SK-N-SH (cell line): ENCODE measurements around the gene GTF2I. TPM values are rescaled to one million over a fixed set of nuclear protein-coding genes. Genes with fewer than 3 reads are reported as not detected.

Source experiments
- CTCF ChIA-PET: fragments of 300-600, 350-600 bp; formaldehyde crosslinking; extraction: SDS; loops from one replicate; lab custom pipeline; 2021; lab: Yijun Ruan, JAX
- POLR2A ChIA-PET: fragments of 350-600 bp; sonication (Branson Sonifier 250); formaldehyde crosslinking; extraction: SDS; loops from one replicate; lab custom pipeline; 2020; ENCODE audit warnings: antibody characterized with exemption, inconsistent platforms; lab: Yijun Ruan, JAX
- DNase-seq: peaks from one replicate; pipeline ENCODE4 v3.0.0; 2012
- H2AFZ ChIP-seq: fragments of 200-600 bp; sonication (generic); 2 replicates; pipeline ENCODE4 v1.8.1; 2016; ENCODE audit warnings: antibody characterized with exemption, mild to moderate bottlenecking, low read depth
- H3F3A ChIP-seq: fragments of 200-600 bp; sonication (generic); replicated peaks from 2 replicates; pipeline ENCODE3; 2016; ENCODE audit warnings: antibody characterized with exemption, mild to moderate bottlenecking; ENCODE audit not compliant: insufficient read depth
- H3K27ac ChIP-seq, 2 experiments: fragments of 200-500 bp in 1 of 2; fragments of 200-600 bp in 1 of 2; sonication (Bioruptor generic) in 1 of 2; sonication (generic), shearing (Covaris generic) in 1 of 2; 2 replicates each; pipeline versions ENCODE4 v1.5.1 to v1.6.1; 2014 to 2016; ENCODE audit warnings: low read depth in 2 of 2, inconsistent platforms in 1 of 2, low read length in 1 of 2, mild to moderate bottlenecking in 1 of 2, mixed read lengths in 1 of 2
- H3K27me3 ChIP-seq: fragments of 200-600 bp; sonication (generic), shearing (Covaris generic); 2 replicates; pipeline ENCODE4 v1.6.1; 2016; ENCODE audit warnings: mixed run types; ENCODE audit not compliant: insufficient read depth
- H3K36me3 ChIP-seq, 2 experiments: fragments of 200-500 bp in 1 of 2; fragments of 200-600 bp in 1 of 2; sonication (Bioruptor generic) in 1 of 2; sonication (generic) in 1 of 2; replicated peaks in 1 of 2; 2 replicates each; pipeline versions ENCODE3 to v1.5.1; 2014 to 2016; ENCODE audit warnings: low read length in 1 of 2, mild to moderate bottlenecking in 1 of 2; ENCODE audit not compliant: insufficient read depth in 2 of 2, control insufficient read depth in 1 of 2
- H3K4me1 ChIP-seq, 2 experiments: fragments of 200-500 bp in 1 of 2; fragments of 200-600 bp in 1 of 2; sonication (Bioruptor generic) in 1 of 2; sonication (generic), shearing (Covaris generic) in 1 of 2; 2 replicates each; pipeline versions ENCODE4 v1.5.1 to v1.6.1; 2014 to 2016; ENCODE audit warnings: low read depth in 1 of 2, low read length in 1 of 2, mixed run types in 1 of 2; ENCODE audit not compliant: insufficient read depth in 2 of 2, control insufficient read depth in 1 of 2
- H3K4me2 ChIP-seq: fragments of 200-600 bp; sonication (generic), shearing (Covaris generic); 2 replicates; pipeline ENCODE4 v1.6.1; 2017; ENCODE audit warnings: mixed run types
- H3K4me3 ChIP-seq, 2 experiments: fragments of 200-500 bp in 1 of 2; fragments of 200-600 bp in 1 of 2; sonication (Bioruptor generic) in 1 of 2; sonication (generic), shearing (Covaris generic) in 1 of 2; 2 replicates each; pipeline versions ENCODE4 v1.5.1 to v1.8.1; 2014 to 2016; ENCODE audit warnings: low read depth in 2 of 2, inconsistent platforms in 1 of 2, low read length in 1 of 2, mild to moderate bottlenecking in 1 of 2, mixed read lengths in 1 of 2, moderate library complexity in 1 of 2
- H3K79me2 ChIP-seq: fragments of 200-600 bp; sonication (generic); 2 replicates; pipeline ENCODE4 v1.8.1; 2017; ENCODE audit warnings: mild to moderate bottlenecking; ENCODE audit not compliant: insufficient read depth
- H3K9ac ChIP-seq: fragments of 200-600 bp; sonication (generic); 2 replicates; pipeline ENCODE4 v1.6.1; 2017; ENCODE audit warnings: mixed run types
- H3K9me2 ChIP-seq: fragments of 200-600 bp; sonication (generic); 2 replicates; pipeline ENCODE4 v1.6.1; 2017; ENCODE audit warnings: mixed run types
- H3K9me3 ChIP-seq: fragments of 200-600 bp; sonication (generic); 2 replicates; pipeline ENCODE4 v1.6.1; 2017; ENCODE audit warnings: mixed run types, mild to moderate bottlenecking, moderate library complexity
- H4K20me1 ChIP-seq: fragments of 200-600 bp; sonication (generic); 2 replicates; pipeline ENCODE4 v1.6.1; 2017; ENCODE audit warnings: mild to moderate bottlenecking, mixed run types; ENCODE audit not compliant: insufficient read depth
- CHD2 ChIP-seq: fragments of 150-350 bp; IDR thresholded peaks from 2 replicates; pipeline ENCODE4 v1.6.1; 2018; ENCODE audit warnings: low read length; ENCODE audit not compliant: partially characterized antibody
- FOSL2 ChIP-seq: IDR thresholded peaks from 2 replicates; pipeline ENCODE4 v1.4.0; 2012; ENCODE audit warnings: low read depth, mild to moderate bottlenecking, moderate library complexity, borderline replicate concordance
- FOXJ3 ChIP-seq: sonication (generic); formaldehyde crosslinking; IDR thresholded peaks from 2 replicates; pipeline ENCODE4 v1.5.1; 2020; ENCODE audit warnings: mild to moderate bottlenecking, missing genetic modification reagents
- GATA2 ChIP-seq: sonication (generic); formaldehyde crosslinking; IDR thresholded peaks from 2 replicates; pipeline ENCODE4 v1.5.0; 2020; ENCODE audit warnings: mild to moderate bottlenecking, missing genetic modification reagents
- MEF2A ChIP-seq: IDR thresholded peaks from 2 replicates; pipeline ENCODE4 v1.4.0; 2012; ENCODE audit warnings: low read depth, borderline replicate concordance
- MXI1 ChIP-seq: IDR thresholded peaks from 2 replicates; pipeline ENCODE4 v1.6.1; 2012; ENCODE audit warnings: mild to moderate bottlenecking, low read depth, low read length, improper control_type of control experiment
- NFIC ChIP-seq: IDR thresholded peaks from 2 replicates; pipeline ENCODE4 v1.4.0; 2012; ENCODE audit warnings: borderline replicate concordance
- NRF1 ChIP-seq: IDR thresholded peaks from 2 replicates; pipeline ENCODE4 v1.6.1; 2012; ENCODE audit warnings: low read depth, mild to moderate bottlenecking, low read length
- RFX5 ChIP-seq: IDR thresholded peaks from 2 replicates; pipeline ENCODE4 v1.6.1; 2012; ENCODE audit warnings: mild to moderate bottlenecking, improper control_type of control experiment, low read length
- SIN3A ChIP-seq: IDR thresholded peaks from 2 replicates; pipeline ENCODE4 v1.6.1; 2012; ENCODE audit warnings: low read depth, mild to moderate bottlenecking, low read length, moderate library complexity, borderline replicate concordance
- TCF12 ChIP-seq: IDR thresholded peaks from 2 replicates; pipeline ENCODE4 v1.4.0; 2012
- WGBS: methylation state at CpG from one replicate; pipeline ENCODE4 v1.1.6; 2017; ENCODE audit warnings: low lambda C conversion rate; 5-methylcytosine and 5-hydroxymethylcytosine counted together
- polyA plus RNA-seq, 3 experiments: library from polyadenylated mRNA; depleted of rRNA; stranded (reverse); fragments of >200 nt; gene quantifications; 2 replicates each; pipeline ENCODE4 v1.2.3, GENCODE V29; 2012
- TF ChIP-seq, protein P1 (sequence below): IDR thresholded peaks from 2 replicates; pipeline ENCODE4 v1.4.0; 2012; ENCODE audit warnings: low read depth, borderline replicate concordance
- TF ChIP-seq, protein P2 (sequence below): IDR thresholded peaks from 2 replicates; pipeline ENCODE4; 2012
- TF ChIP-seq, protein P3 (sequence below): IDR thresholded peaks from 2 replicates; pipeline ENCODE4 v1.4.0; 2012; ENCODE audit warnings: low read depth
- TF ChIP-seq, protein P4 (sequence below): fragments of 150-350 bp; IDR thresholded peaks from 2 replicates; pipeline ENCODE4 v1.6.1; 2017; ENCODE audit warnings: antibody characterized with exemption, low read length, low read depth, borderline replicate concordance
- TF ChIP-seq, protein P5 (sequence below): fragments of 200-600 bp; sonication (generic); IDR thresholded peaks from 2 replicates; pipeline ENCODE4 v1.6.1; 2017; ENCODE audit warnings: antibody characterized with exemption, mild to moderate bottlenecking, moderate library complexity

Gene GTF2I
- polyA plus RNA-seq, 1 of the 3 experiments (the other 2 are of a cell fraction), result 90.5 TPM

DNA sequence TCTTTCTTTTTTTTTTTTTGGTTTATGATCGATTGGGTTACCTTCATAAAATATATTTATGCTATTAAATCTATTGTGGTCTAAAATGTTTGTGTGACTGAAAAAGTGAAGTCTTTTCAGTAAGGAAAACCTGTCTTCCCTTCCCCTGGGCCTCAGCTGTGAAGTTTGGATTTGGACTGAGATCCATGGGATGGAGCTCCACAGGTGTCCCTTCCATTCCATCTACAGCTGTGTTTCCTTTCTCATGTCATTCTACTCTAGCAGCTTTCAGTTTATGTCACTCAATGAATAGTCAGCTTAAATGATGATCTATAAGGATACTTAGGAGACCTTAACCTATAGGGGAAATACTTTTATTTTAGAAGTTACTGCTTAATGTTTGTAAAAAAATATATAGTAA, 68.3 kb downstream of the GTF2I start:
- H3K9me3 ChIP-seq, result no peaks in the 10 kb centered on the region
- no peak overlapping the region for H2AFZ ChIP-seq
- no peaks in the 10 kb centered on the region for H3K9me2 ChIP-seq
- TF ChIP-seq MXI1 (no peak), MEF2A (no peak), TCF12 (no peak), FOXJ3 (CRISPR knock-in tag) (no peak), SIN3A (no peak), GATA2 (no peak), NRF1 (no peak), CHD2 (no peak), NFIC (no peak), FOSL2 (no peak), RFX5 (no peak)
- TF ChIP-seq, protein P1, sequence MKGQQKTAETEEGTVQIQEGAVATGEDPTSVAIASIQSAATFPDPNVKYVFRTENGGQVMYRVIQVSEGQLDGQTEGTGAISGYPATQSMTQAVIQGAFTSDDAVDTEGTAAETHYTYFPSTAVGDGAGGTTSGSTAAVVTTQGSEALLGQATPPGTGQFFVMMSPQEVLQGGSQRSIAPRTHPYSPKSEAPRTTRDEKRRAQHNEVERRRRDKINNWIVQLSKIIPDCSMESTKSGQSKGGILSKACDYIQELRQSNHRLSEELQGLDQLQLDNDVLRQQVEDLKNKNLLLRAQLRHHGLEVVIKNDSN, result no peak
- TF ChIP-seq, protein P2, sequence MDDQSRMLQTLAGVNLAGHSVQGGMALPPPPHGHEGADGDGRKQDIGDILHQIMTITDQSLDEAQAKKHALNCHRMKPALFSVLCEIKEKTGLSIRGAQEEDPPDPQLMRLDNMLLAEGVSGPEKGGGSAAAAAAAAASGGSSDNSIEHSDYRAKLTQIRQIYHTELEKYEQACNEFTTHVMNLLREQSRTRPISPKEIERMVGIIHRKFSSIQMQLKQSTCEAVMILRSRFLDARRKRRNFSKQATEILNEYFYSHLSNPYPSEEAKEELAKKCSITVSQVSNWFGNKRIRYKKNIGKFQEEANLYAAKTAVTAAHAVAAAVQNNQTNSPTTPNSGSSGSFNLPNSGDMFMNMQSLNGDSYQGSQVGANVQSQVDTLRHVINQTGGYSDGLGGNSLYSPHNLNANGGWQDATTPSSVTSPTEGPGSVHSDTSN, result no peak
- TF ChIP-seq, protein P3, sequence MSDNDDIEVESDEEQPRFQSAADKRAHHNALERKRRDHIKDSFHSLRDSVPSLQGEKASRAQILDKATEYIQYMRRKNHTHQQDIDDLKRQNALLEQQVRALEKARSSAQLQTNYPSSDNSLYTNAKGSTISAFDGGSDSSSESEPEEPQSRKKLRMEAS, result no peak
- TF ChIP-seq, protein P4, sequence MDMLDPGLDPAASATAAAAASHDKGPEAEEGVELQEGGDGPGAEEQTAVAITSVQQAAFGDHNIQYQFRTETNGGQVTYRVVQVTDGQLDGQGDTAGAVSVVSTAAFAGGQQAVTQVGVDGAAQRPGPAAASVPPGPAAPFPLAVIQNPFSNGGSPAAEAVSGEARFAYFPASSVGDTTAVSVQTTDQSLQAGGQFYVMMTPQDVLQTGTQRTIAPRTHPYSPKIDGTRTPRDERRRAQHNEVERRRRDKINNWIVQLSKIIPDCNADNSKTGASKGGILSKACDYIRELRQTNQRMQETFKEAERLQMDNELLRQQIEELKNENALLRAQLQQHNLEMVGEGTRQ, result no peak
- TF ChIP-seq, protein P5, sequence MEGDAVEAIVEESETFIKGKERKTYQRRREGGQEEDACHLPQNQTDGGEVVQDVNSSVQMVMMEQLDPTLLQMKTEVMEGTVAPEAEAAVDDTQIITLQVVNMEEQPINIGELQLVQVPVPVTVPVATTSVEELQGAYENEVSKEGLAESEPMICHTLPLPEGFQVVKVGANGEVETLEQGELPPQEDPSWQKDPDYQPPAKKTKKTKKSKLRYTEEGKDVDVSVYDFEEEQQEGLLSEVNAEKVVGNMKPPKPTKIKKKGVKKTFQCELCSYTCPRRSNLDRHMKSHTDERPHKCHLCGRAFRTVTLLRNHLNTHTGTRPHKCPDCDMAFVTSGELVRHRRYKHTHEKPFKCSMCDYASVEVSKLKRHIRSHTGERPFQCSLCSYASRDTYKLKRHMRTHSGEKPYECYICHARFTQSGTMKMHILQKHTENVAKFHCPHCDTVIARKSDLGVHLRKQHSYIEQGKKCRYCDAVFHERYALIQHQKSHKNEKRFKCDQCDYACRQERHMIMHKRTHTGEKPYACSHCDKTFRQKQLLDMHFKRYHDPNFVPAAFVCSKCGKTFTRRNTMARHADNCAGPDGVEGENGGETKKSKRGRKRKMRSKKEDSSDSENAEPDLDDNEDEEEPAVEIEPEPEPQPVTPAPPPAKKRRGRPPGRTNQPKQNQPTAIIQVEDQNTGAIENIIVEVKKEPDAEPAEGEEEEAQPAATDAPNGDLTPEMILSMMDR, result no peak
- TF ChIP-seq, all 33 proteins: peak for 0
- H4K20me1 ChIP-seq, result no peaks in the 10 kb centered on the region
- no peak overlapping the region for H3K4me3 ChIP-seq
- peaks cover 19% of the 10 kb centered on the region for H3F3A ChIP-seq
- peaks cover 0 to 5% of the 10 kb centered on the region in 2 experiments; a peak in 1 of 4 replicates for H3K4me1 ChIP-seq
- H3K27ac ChIP-seq, result no peak overlapping the region
- ChIA-PET POLR2A (no interaction called here), CTCF (interaction anchor here (1.6 kb wide), 1 partner anchor 309 kb away, joined by 3 read pairs; no protein-coding TSS in a partner anchor)
- H3K79me2 ChIP-seq, result peaks cover 27% of the 10 kb centered on the region
- no peaks in the 10 kb centered on the region for H3K27me3 ChIP-seq
- WGBS, result 85% methylated on average over 1 of the region's 1 CpG
- no peak overlapping the region for H3K4me2 ChIP-seq
- no peak overlapping the region for H3K9ac ChIP-seq
- H3K36me3 ChIP-seq, result peaks cover 39 to 49% of the 10 kb centered on the region in 2 experiments
- no peak for DNase-seq
